ENCODE measurements around the gene MAD1L1. TPM values are rescaled to one million over a fixed set of nuclear protein-coding genes. Genes with fewer than 3 reads are reported as not detected.

Gene MAD1L1
- total and polyA plus RNA-seq, 10 donors: 47.3 to 118 (median 68.2) TPM

GRCh38 chr7:2202901-2203765, 29.6 kb downstream of the MAD1L1 start:
- DNase-seq: peak; percentile 61
- H3K27me3 ChIP-seq (replicated peaks in 1 of 7): no peaks in the 10 kb centered on the region
- no peak overlapping the region for H3K4me3 ChIP-seq
- H3K4me1 ChIP-seq: peaks cover 0 to 21% (median 15%) of the 10 kb centered on the region in 6 donors
- TF ChIP-seq, protein P1, sequence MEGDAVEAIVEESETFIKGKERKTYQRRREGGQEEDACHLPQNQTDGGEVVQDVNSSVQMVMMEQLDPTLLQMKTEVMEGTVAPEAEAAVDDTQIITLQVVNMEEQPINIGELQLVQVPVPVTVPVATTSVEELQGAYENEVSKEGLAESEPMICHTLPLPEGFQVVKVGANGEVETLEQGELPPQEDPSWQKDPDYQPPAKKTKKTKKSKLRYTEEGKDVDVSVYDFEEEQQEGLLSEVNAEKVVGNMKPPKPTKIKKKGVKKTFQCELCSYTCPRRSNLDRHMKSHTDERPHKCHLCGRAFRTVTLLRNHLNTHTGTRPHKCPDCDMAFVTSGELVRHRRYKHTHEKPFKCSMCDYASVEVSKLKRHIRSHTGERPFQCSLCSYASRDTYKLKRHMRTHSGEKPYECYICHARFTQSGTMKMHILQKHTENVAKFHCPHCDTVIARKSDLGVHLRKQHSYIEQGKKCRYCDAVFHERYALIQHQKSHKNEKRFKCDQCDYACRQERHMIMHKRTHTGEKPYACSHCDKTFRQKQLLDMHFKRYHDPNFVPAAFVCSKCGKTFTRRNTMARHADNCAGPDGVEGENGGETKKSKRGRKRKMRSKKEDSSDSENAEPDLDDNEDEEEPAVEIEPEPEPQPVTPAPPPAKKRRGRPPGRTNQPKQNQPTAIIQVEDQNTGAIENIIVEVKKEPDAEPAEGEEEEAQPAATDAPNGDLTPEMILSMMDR (IDR thresholded peaks at IDR 0.05 in 8 of 11, conservative IDR thresholded peaks at IDR 0.05 in 3 of 11): no peak
- TF ChIP-seq POLR2A (IDR thresholded peaks at IDR 0.05): no peak
- no peak for TF ChIP-seq POLR2AphosphoS5 (IDR thresholded peaks at IDR 0.05)
- 73 to 82% (median 80%) methylated on average over 17 to 20 of the region's 20 CpGs for WGBS, 5 donors
- no peak overlapping the region for H3K27ac ChIP-seq
- peaks cover 0 to 77% (median 35%) of the 10 kb centered on the region in 6 donors for H3K36me3 ChIP-seq
- H3K9me3 ChIP-seq: no peaks in the 10 kb centered on the region
- intact Hi-C loops (cut with DNase I; ENCODE audit: low total_unique reads): loop anchor here (10.0 kb wide), 1 partner anchor 628 kb away; the partner anchor contains the start of gene PSMG3

- H3K27me3 ChIP-seq (replicated peaks in 1 of 7): no peaks in the 10 kb centered on the region
- no peak for DNase-seq
- H3K9me3 ChIP-seq: no peaks in the 10 kb centered on the region
- TF ChIP-seq POLR2A (IDR thresholded peaks at IDR 0.05) (no peak), POLR2AphosphoS5 (IDR thresholded peaks at IDR 0.05) (no peak)
- TF ChIP-seq, protein P1 (IDR thresholded peaks at IDR 0.05 in 8 of 11, conservative IDR thresholded peaks at IDR 0.05 in 3 of 11): no peak
- intact Hi-C loops (cut with DNase I; ENCODE audit: low total_unique reads): loop anchor here (10.0 kb wide), 1 partner anchor 628 kb away; the partner anchor contains the start of gene PSMG3
- WGBS, 5 donors: 84 to 91% (median 88%) methylated on average over 12 to 14 of the region's 14 CpGs
- H3K27ac ChIP-seq: no peak overlapping the region
- H3K4me1 ChIP-seq: peaks cover 0 to 21% (median 15%) of the 10 kb centered on the region in 6 donors
- no peak overlapping the region for H3K4me3 ChIP-seq
- H3K36me3 ChIP-seq: peaks cover 0 to 76% (median 30%) of the 10 kb centered on the region in 6 donors
Observed at GRCh38 chr7:2202361-2202761, 30.4 kb downstream of the MAD1L1 start.

GRCh38 chr7:2201686-2202360, 30.9 kb downstream of the MAD1L1 start:
- Histone ChIP-seq H3K27ac (no peak overlapping the region), H3K4me1 (peaks cover 0 to 21% (median 15%) of the 10 kb centered on the region in 6 donors), H3K27me3 (replicated peaks in 1 of 7) (no peaks in the 10 kb centered on the region), H3K36me3 (peaks cover 0 to 78% (median 26%) of the 10 kb centered on the region in 6 donors), H3K9me3 (no peaks in the 10 kb centered on the region), H3K4me3 (no peak overlapping the region)
- TF ChIP-seq, protein P1 (IDR thresholded peaks at IDR 0.05 in 8 of 11, conservative IDR thresholded peaks at IDR 0.05 in 3 of 11): no peak
- TF ChIP-seq POLR2AphosphoS5 (IDR thresholded peaks at IDR 0.05) (no peak), POLR2A (IDR thresholded peaks at IDR 0.05) (no peak)
- DNase-seq: peak; percentile 69
- intact Hi-C loops (cut with DNase I; ENCODE audit: low total_unique reads): loop anchor here (10.0 kb wide), 1 partner anchor 627 kb away; the partner anchor contains the start of gene PSMG3
- WGBS, 5 donors: 87 to 95% (median 93%) methylated on average over 17 to 31 of the region's 31 CpGs
